ENCODE measurements around the gene ACOX3.

The ACOX3 gene

DNA sequence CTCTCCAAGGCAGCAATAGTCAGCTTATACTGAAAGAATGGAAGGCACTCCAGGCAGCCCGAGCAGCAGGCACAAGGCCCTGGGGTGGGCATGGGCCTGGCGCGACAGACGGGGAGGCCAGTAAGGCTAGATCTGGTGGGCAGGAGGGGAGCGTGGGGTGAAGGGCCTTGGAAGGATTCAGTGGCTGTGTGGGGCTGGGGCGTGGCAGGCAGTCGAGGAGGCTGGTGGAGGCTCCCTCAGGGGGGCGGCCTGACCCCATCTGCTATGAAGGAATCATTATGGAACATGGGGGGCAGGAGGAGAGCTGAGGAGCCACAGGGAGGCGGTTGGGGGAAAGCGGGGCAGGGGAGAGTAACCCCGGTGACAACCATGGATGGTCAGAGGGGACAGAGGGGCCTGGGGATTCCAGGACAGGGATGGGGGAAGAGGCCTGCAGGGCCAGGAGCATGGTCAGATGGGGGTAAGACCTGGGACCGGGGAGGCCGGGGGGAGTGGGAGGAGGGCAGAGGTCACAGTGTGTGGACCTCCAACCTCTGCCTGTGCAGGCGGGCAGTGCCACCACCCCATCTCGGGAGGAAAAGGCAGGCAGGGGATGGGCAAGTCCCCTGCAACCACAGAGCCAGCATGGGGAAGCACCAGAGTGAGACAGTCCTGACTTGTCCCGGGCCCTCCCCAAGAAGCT, 70.3 kb downstream of the ACOX3 start:
- TF ChIP-seq POLR2A (IDR thresholded peaks at IDR 0.05; ENCODE audit: low read length), result no peak
- TF ChIP-seq GATA1 (IDR thresholded peaks at IDR 0.05; ENCODE audit: low read depth, low read length), result no peak
- DNase-seq, result no peak

DNA sequence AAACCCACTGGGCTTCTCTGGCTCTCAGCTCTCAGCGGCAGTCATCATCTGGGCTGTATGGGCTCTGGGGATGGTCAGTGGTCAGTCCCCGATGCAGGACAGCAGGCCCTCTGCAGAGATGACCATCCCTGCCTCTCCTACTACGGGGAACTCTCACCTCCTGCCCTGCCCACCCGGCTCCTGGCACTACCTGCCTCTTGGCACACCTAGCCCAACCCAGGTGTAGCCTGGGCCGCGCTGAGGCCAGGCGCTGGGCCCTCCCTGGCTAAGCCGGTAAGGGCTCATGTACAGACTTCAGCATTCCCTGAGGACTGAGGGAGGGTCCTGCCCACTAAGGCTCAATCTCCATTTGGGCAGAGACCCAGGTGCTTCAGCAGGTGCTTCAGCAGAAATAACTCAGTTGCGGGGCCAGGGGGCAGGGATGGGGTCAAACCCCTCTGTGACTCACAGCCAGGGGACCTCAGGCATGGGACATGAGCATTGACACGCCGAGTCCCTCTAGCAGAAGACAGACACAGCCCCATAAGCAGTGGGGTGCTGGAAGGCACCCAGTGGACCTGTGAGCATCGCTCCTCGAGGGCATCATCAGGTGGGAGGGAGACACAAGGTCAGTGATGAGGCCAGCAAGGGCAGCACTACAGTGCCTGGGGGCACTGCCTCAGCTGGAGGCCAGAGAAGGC, 71.0 kb downstream of the ACOX3 start:
- no peak for TF ChIP-seq POLR2A (IDR thresholded peaks at IDR 0.05; ENCODE audit: low read length)
- TF ChIP-seq GATA1 (IDR thresholded peaks at IDR 0.05; ENCODE audit: low read depth, low read length), result no peak
- DNase-seq, result no peak

DNA sequence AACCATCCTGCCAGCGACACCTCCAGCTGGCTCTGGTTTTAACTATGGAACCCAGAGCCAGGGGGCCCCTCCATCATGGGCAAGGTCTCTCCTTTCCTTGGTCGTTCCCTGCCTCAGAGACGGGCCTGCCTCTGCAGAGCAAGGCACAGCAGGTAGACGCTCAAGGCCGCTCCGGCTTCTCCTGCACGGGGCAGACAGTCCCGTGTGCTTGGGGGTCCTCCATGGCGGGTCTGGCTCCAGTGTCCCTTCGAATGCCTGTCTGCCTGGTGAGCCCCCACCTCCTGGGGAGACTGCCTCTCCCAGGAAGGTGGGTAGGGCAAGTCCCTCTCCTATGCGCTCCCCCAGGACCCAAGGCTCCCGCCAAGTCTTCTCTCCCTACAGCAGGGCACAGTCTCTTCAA, 71.5 kb downstream of the ACOX3 start:
- TF ChIP-seq POLR2A (IDR thresholded peaks at IDR 0.05; ENCODE audit: low read length), result no peak
- TF ChIP-seq GATA1 (IDR thresholded peaks at IDR 0.05; ENCODE audit: low read depth, low read length), result no peak
- no peak for DNase-seq

DNA sequence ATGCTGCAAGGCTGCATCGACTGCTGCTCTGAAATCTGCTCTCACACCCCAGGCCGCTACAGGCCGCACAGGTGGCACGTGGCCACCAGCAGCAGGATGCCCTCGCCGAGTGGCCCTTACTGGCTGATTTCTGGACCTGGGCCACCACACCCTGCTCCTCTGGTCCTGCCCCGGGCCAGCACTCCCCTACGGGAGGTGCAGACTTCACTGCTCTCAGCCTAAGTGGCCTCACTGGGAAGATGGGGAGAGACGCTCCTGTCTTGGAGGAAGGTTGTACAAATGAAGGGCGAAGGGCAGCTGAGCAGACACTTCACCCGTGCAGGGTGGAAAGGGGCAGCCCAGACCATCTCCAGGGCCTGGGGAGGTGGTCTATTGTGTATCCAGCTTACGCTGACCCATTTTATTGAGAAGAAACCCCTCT, 72.5 kb downstream of the ACOX3 start:
- DNase-seq, result no peak
- TF ChIP-seq GATA1 (IDR thresholded peaks at IDR 0.05; ENCODE audit: low read depth, low read length), result no peak

DNA sequence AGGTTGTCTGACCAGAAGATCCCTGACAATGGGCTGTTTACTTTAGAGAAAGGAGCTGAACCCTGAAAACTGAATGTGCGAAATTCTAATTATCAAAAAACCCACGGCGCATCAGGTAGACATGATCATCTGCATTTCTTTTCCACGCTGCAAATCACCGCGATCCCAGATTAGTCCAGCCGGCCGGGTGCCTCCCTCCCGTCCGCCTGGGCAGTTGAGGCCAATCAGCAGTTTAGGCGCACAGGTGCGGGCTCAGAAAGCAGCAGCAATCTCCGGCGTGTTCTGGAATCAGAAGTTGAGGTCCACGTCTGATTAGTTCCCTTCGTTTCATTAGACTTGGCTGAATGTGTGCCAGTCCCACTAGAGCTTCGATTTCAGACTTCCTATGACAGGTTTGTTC, 73.9 kb downstream of the ACOX3 start:
- TF ChIP-seq POLR2A (IDR thresholded peaks at IDR 0.05; ENCODE audit: low read length), result no peak
- DNase-seq, result no peak

DNA sequence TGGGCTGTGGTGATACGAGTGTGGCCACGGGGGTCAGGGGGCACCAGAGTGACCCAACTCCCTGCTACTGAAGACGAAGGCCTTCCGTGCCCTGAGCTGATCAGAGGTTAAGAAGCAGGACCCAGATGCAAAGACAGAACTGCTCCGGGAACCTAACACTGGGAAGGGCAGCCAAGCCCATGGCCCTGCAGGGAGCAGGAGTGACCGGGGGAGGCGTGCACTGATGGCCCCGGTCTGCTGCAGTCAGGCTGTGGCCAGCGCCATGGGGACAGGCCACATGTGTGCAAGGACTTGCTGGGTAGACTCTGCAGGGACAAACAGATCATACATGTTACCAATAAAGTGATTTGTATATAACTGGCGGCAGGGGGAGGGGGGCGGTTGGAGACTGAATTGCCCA, 74.6 kb downstream of the ACOX3 start:
- DNase-seq, result no peak
- TF ChIP-seq POLR2A (IDR thresholded peaks at IDR 0.05; ENCODE audit: low read length), result no peak
- TF ChIP-seq GATA1 (IDR thresholded peaks at IDR 0.05; ENCODE audit: low read depth, low read length), result no peak

DNA sequence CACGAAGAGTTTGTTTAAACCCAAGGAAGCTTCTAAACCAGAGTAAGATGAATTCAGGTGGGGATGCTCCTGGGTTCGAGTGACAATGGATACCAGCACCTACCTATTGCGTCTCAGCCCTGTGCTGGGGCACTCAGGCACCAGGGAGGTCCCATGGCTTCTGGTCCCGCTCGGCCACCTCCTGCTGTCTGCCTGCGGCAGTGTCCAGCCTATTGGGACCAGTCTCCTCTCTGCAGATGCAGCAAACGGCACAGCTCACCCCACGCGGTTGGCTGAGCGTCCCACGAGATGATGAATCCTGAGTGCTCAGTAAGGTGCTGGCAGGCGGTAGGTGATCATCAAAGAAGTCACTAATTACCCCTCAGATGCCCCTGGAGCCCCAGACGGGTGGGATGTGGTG, 75.2 kb downstream of the ACOX3 start:
- DNase-seq, result no peak
- no peak for TF ChIP-seq POLR2A (IDR thresholded peaks at IDR 0.05; ENCODE audit: low read length)
- no peak for TF ChIP-seq GATA1 (IDR thresholded peaks at IDR 0.05; ENCODE audit: low read depth, low read length)

DNA sequence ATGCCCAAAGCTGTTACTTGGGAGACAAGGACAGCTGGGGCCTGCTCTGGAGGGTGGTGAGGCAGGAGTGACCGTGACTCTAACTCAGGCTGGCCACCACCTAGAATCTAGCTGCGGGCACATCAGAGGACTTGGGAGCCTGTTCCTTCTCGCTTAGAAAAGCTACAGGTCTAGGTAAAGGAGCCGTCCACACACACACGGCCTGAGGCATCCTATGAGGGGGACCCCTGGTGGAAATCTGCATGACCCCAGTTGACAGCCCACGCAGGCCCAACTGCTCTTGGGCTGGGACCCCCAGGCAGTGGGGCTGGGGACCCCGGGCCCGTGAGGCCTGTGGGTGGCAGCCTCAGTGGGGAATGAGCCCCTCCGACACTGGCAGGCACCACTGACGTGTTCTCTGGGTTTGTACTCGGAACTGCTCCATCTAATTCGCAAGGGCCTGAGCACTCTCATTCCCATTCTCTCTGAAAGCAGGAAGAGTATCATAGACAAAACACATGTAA, 75.6 kb downstream of the ACOX3 start:
- DNase-seq, result no peak

DNA sequence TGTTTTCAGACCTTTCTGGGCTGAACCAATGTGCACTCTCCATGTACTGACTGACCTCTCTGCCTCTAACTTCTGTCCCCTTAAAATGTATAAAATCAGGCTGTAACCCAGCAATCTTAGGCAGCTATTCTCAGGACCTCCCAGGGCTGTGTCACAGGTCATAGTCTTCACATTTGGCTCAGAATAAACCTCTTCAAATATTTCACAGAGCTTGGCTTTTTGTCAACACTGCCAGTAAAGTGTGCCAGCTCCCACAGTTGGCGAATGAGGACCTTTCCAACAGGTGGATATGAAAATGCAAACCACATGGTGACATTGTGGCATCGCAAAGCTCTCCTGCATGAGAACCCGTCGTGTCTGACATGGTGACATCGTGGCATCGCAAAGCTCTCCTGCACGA, 76.4 kb downstream of the ACOX3 start:
- no peak for TF ChIP-seq GATA1 (IDR thresholded peaks at IDR 0.05; ENCODE audit: low read depth, low read length)
- TF ChIP-seq POLR2A (IDR thresholded peaks at IDR 0.05; ENCODE audit: low read length), result no peak
- no peak for DNase-seq

More for the DNA sequence above, 75.6 kb downstream of the ACOX3 start:
- TF ChIP-seq POLR2A (IDR thresholded peaks at IDR 0.05; ENCODE audit: low read length) (no peak), GATA1 (IDR thresholded peaks at IDR 0.05; ENCODE audit: low read depth, low read length) (no peak)

DNA sequence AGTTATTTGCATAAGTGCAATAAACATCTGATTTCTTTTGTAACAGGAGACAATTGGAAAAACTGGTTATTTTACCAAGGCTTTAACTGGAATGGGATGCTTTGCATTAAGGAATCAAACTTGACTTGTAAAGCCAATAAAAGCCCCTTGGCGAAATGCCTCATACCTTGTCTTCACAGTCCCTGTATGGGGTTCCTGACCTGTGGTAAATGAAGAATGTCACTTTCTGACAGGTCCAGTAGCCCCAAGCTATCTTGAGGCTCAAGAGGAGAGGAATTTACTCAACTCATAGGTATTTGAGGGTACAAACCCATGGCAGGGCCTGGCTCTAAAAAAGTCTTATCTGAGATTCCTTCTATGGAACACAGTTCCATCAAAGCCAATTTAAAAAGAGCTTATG, 78.0 kb downstream of the ACOX3 start:
- TF ChIP-seq POLR2A (IDR thresholded peaks at IDR 0.05; ENCODE audit: low read length) (no peak), GATA1 (IDR thresholded peaks at IDR 0.05; ENCODE audit: low read depth, low read length) (no peak)
- DNase-seq, result no peak

DNA sequence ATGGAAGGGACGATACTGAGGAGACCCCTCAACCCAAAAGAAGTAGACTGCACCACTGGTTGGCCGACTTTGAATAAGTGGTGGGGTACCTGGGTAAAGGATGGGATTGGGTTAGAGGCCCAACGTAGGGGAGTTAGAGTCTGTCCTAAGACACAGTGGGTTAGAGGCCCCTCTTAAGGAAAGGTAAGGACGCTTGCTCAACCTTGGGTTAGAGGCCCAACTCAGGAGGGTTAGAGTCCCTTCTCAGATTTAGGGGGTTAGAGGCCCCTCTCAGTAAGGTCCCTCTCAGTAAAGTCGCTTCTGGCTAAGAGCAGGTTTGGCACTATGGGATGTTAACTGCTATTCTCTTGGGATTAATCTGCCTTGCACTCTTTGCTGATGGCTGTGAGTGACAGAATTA, 81.3 kb downstream of the ACOX3 start:
- TF ChIP-seq GATA1 (IDR thresholded peaks at IDR 0.05; ENCODE audit: low read depth, low read length) (no peak), POLR2A (IDR thresholded peaks at IDR 0.05; ENCODE audit: low read length) (no peak)
- no peak for DNase-seq

DNA sequence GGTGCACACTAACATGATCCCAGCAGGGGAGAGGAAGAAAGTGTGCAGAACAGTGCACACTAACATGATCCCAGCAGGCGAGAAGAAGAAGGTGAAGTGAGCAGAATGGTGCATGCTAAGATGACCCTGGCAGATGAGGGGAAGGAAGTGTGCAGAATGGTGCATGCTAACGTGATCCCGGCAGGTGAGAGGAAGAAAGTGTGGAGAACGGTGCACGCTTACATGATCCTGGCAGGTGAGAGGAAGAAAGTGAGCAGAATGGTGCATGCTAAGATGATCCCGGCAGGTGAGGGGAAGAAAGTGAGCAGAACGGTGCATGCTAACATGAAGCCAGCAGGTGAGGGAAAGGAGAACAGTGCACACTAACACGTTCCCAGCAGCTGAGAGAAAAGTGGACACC, 83.7 kb downstream of the ACOX3 start:
- no peak for TF ChIP-seq POLR2A (IDR thresholded peaks at IDR 0.05; ENCODE audit: low read length)
- DNase-seq, result no peak

DNA sequence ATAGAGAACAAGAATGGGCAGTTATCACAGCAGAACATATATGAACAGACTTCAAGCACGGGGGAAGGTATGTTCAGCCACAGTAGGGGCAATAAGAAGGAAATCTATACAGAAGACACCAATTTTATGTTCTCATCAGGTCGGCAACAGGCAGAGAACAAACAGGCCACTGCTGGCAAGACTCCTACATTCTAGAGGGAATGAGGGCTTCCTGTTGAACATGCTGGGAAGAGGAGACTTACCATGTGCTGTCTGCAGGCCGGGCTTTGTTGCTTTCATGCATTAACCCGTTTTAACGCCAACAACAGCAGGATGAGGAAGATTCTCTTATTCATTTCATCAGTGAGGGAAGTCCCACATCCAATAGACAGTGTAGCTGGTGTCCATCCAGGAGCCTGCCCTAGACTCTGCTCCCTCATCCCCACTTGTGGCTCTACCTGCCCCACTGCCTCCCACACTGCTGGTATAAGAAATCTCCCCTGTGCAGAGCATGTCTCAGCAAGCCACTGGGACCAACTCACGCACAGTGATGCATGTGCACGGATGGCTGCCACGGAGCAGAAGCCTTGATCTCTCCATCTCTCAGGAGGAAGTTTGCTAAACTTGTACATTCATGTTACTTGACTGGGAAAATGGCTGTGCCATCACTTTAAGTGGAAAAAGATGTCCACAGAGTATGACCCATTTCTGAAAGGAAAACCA, 84.5 kb downstream of the ACOX3 start:
- no peak for TF ChIP-seq POLR2A (IDR thresholded peaks at IDR 0.05; ENCODE audit: low read length)
- no peak for TF ChIP-seq GATA1 (IDR thresholded peaks at IDR 0.05; ENCODE audit: low read depth, low read length)

DNA sequence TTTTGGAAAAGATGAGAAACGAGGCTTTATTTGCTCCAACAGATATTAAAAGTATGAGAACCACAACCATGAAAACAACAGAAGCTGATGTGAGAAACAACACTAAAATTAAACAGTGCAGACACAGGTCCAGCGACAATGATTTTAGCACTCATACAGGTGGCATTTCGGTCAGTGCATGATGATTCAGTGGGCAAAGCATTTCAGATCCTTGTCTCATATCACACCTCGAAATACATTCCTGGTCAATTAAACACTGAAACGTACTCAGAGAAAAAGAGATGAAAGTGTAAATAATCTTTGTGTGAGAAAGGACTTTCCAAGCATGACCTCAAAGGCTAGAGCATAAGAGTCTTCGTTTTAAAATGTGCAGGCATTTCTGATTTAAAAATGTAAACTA, 85.2 kb downstream of the ACOX3 start:
- no peak for DNase-seq
- no peak for TF ChIP-seq POLR2A (IDR thresholded peaks at IDR 0.05; ENCODE audit: low read length)

More for the DNA sequence above, 84.5 kb downstream of the ACOX3 start:
- DNase-seq, result no peak

Measured in erythroblast (primary cell).